Activated CD8-positive, alpha-beta memory T cell treated with anti-CD3 and anti-CD28 coated beads, Interleukin-2, amount 10 ng/mL, durations not matched to agents 7 days and 5 days (primary cell): ENCODE results near the gene MAP2K4. TPM values are rescaled to one million over a fixed set of nuclear protein-coding genes. Genes with fewer than 3 reads are reported as not detected.

ENCODE experiments used
- ATAC-seq: fragments of 150-1000 bp; cut with Tn5 transposase; one replicate; pipeline ENCODE4 v1.10.0; 2021; ENCODE audit warnings: moderate library complexity
- CTCF ChIA-PET: fragments of 350-600 bp; sonication (Branson Sonifier 250); formaldehyde crosslinking; loops from one replicate; lab custom pipeline; 2021; ENCODE audit warnings: antibody characterized with exemption; lab: Charles Lee
- DNase-seq: peaks from one replicate; pipeline ENCODE4 v3.0.0-alpha.2; 2020
- H3K27ac Mint-ChIP-seq: one replicate; pipeline ENCODE4 v1.8.0; 2021; ENCODE audit warnings: mild to moderate bottlenecking, mixed read lengths
- H3K27me3 Mint-ChIP-seq: one replicate; pipeline ENCODE4 v1.8.0; 2021; ENCODE audit warnings: mixed read lengths
- H3K36me3 Mint-ChIP-seq: one replicate; pipeline ENCODE4 v1.8.0; 2021; ENCODE audit warnings: mild to moderate bottlenecking, mixed read lengths
- H3K4me1 Mint-ChIP-seq: one replicate; pipeline ENCODE4 v1.8.0; 2021; ENCODE audit warnings: mixed read lengths
- H3K4me3 Mint-ChIP-seq: one replicate; pipeline ENCODE4 v1.8.0; 2021; ENCODE audit warnings: mild to moderate bottlenecking, moderate library complexity, mixed read lengths
- H3K9me3 Mint-ChIP-seq: one replicate; pipeline ENCODE4 v1.8.0; 2022; ENCODE audit warnings: low read depth, mixed read lengths
- total RNA-seq, 2 experiments: library from RNA; stranded (reverse); gene quantifications; one replicate each; pipeline ENCODE4 v1.2.3, GENCODE V29; 2021

Gene MAP2K4
- total RNA-seq, 2 experiments from 2014 or later = 22.1 to 29.9 TPM

GRCh38 chr17:11999696-12000095 is 21.0 kb upstream of the MAP2K4 start:
- ATAC-seq (no peak), DNase-seq (no peak)
- no peaks in the 10 kb centered on the region for H3K27me3 Mint-ChIP-seq
- peaks cover 20% of the 10 kb centered on the region for H3K4me1 Mint-ChIP-seq
- no peaks in the 10 kb centered on the region for H3K9me3 Mint-ChIP-seq
- CTCF ChIA-PET = no interaction called here
- peaks cover 1% of the 10 kb centered on the region for H3K36me3 Mint-ChIP-seq
- H3K27ac Mint-ChIP-seq = no peak overlapping the region
- H3K4me3 Mint-ChIP-seq = no peak overlapping the region

GRCh38 chr17:12007466-12007865 is 13.2 kb upstream of the MAP2K4 start:
- Mint-ChIP-seq H3K4me3 (no peak overlapping the region), H3K9me3 (no peaks in the 10 kb centered on the region), H3K27ac (no peak overlapping the region), H3K27me3 (peaks cover 12% of the 10 kb centered on the region), H3K4me1 (no peaks in the 10 kb centered on the region), H3K36me3 (no peaks in the 10 kb centered on the region)
- ATAC-seq (no peak), DNase-seq (no peak)
- CTCF ChIA-PET = interaction anchor here (1.2 kb wide), 1 partner anchor 10 kb away, joined by 4 read pairs; the partner anchor contains the start of gene ZNF18

GRCh38 chr17:12021623-12022140 is 1.0 kb downstream of the MAP2K4 start:
- DNase-seq (no peak), ATAC-seq (no peak)
- H3K27ac Mint-ChIP-seq = peak overlapping the region; percentile 74
- H3K9me3 Mint-ChIP-seq = no peaks in the 10 kb centered on the region
- peaks cover 8% of the 10 kb centered on the region for H3K27me3 Mint-ChIP-seq
- CTCF ChIA-PET = interaction anchor here (0.7 to 2.3 kb wide), 2 partner anchors 10 to 29 kb away, joined by 3 to 9 read pairs; no protein-coding TSS in a partner anchor
- H3K4me1 Mint-ChIP-seq = peaks cover 31% of the 10 kb centered on the region
- peaks cover 11% of the 10 kb centered on the region for H3K36me3 Mint-ChIP-seq
- peak overlapping the region; percentile 75 for H3K4me3 Mint-ChIP-seq

GRCh38 chr17:12022310-12022709 is 1.6 kb downstream of the MAP2K4 start:
- Mint-ChIP-seq H3K4me1 (peaks cover 33% of the 10 kb centered on the region), H3K27ac (no peak overlapping the region)
- no peak for DNase-seq

GRCh38 chr17:12024327-12024726 is 3.6 kb downstream of the MAP2K4 start:
- CTCF ChIA-PET = no interaction called here

More at GRCh38 chr17:12022310-12022709, 1.6 kb downstream of the MAP2K4 start:
- CTCF ChIA-PET = interaction anchor here (0.7 to 2.3 kb wide), 2 partner anchors 9 to 29 kb away, joined by 3 to 9 read pairs; no protein-coding TSS in a partner anchor
- H3K4me3 Mint-ChIP-seq = peak overlapping the region; percentile 21
- ATAC-seq = no peak
- H3K27me3 Mint-ChIP-seq = peaks cover 8% of the 10 kb centered on the region
- H3K9me3 Mint-ChIP-seq = no peaks in the 10 kb centered on the region
- peaks cover 16% of the 10 kb centered on the region for H3K36me3 Mint-ChIP-seq

GRCh38 chr17:12027658-12028057 is 7.0 kb downstream of the MAP2K4 start:
- Mint-ChIP-seq H3K4me3 (no peak overlapping the region), H3K9me3 (no peaks in the 10 kb centered on the region), H3K4me1 (peaks cover 20% of the 10 kb centered on the region), H3K36me3 (peaks cover 20% of the 10 kb centered on the region), H3K27me3 (no peaks in the 10 kb centered on the region), H3K27ac (no peak overlapping the region)
- ATAC-seq (no peak), DNase-seq (no peak)
- CTCF ChIA-PET = no interaction called here

More at GRCh38 chr17:12024327-12024726, 3.6 kb downstream of the MAP2K4 start:
- peaks cover 33% of the 10 kb centered on the region for H3K4me1 Mint-ChIP-seq
- no peak for DNase-seq
- H3K36me3 Mint-ChIP-seq = peaks cover 18% of the 10 kb centered on the region
- H3K27me3 Mint-ChIP-seq = peaks cover 8% of the 10 kb centered on the region
- no peaks in the 10 kb centered on the region for H3K9me3 Mint-ChIP-seq
- H3K4me3 Mint-ChIP-seq = no peak overlapping the region
- no peak for ATAC-seq
- no peak overlapping the region for H3K27ac Mint-ChIP-seq

- Mint-ChIP-seq H3K36me3 (peaks cover 19% of the 10 kb centered on the region), H3K4me1 (peaks cover 13% of the 10 kb centered on the region), H3K4me3 (no peak overlapping the region), H3K27ac (no peak overlapping the region), H3K27me3 (no peaks in the 10 kb centered on the region), H3K9me3 (no peaks in the 10 kb centered on the region)
- no peak for ATAC-seq
- CTCF ChIA-PET = no interaction called here
- DNase-seq = no peak
Measured at GRCh38 chr17:12028611-12029010, 7.9 kb downstream of the MAP2K4 start.

- H3K27me3 Mint-ChIP-seq = no peaks in the 10 kb centered on the region
- H3K4me1 Mint-ChIP-seq = peaks cover 5% of the 10 kb centered on the region
- no peak overlapping the region for H3K4me3 Mint-ChIP-seq
- ATAC-seq (no peak), DNase-seq (no peak)
- CTCF ChIA-PET = no interaction called here
- peaks cover 18% of the 10 kb centered on the region for H3K36me3 Mint-ChIP-seq
- no peaks in the 10 kb centered on the region for H3K9me3 Mint-ChIP-seq
- H3K27ac Mint-ChIP-seq = no peak overlapping the region
Measured at GRCh38 chr17:12034538-12034937, 13.9 kb downstream of the MAP2K4 start.

- CTCF ChIA-PET = no interaction called here
Measured at GRCh38 chr17:12035673-12036072, 15.0 kb downstream of the MAP2K4 start.

GRCh38 chr17:12037970-12038369 is 17.3 kb downstream of the MAP2K4 start:
- no peak for ATAC-seq
- no peaks in the 10 kb centered on the region for H3K9me3 Mint-ChIP-seq
- H3K4me1 Mint-ChIP-seq = peaks cover 10% of the 10 kb centered on the region
- no peaks in the 10 kb centered on the region for H3K27me3 Mint-ChIP-seq
- no peak overlapping the region for H3K4me3 Mint-ChIP-seq
- peaks cover 21% of the 10 kb centered on the region for H3K36me3 Mint-ChIP-seq
- CTCF ChIA-PET = no interaction called here
- H3K27ac Mint-ChIP-seq = no peak overlapping the region
- DNase-seq = no peak

More at GRCh38 chr17:12035673-12036072, 15.0 kb downstream of the MAP2K4 start:
- H3K27me3 Mint-ChIP-seq = no peaks in the 10 kb centered on the region
- no peak overlapping the region for H3K4me3 Mint-ChIP-seq
- no peaks in the 10 kb centered on the region for H3K9me3 Mint-ChIP-seq
- H3K27ac Mint-ChIP-seq = no peak overlapping the region
- H3K4me1 Mint-ChIP-seq = peaks cover 5% of the 10 kb centered on the region
- ATAC-seq = no peak
- H3K36me3 Mint-ChIP-seq = peaks cover 17% of the 10 kb centered on the region
- no peak for DNase-seq

- Mint-ChIP-seq H3K27me3 (no peaks in the 10 kb centered on the region), H3K9me3 (no peaks in the 10 kb centered on the region), H3K36me3 (peaks cover 16% of the 10 kb centered on the region), H3K4me3 (no peak overlapping the region), H3K4me1 (peaks cover 13% of the 10 kb centered on the region), H3K27ac (no peak overlapping the region)
- no peak for ATAC-seq
- CTCF ChIA-PET = interaction anchor here (1.1 kb wide), 1 partner anchor 11 kb away, joined by 3 read pairs; no protein-coding TSS in a partner anchor
- DNase-seq = no peak
Measured at GRCh38 chr17:12040478-12040877, 19.8 kb downstream of the MAP2K4 start.

- Mint-ChIP-seq H3K27me3 (no peaks in the 10 kb centered on the region), H3K9me3 (no peaks in the 10 kb centered on the region), H3K27ac (no peak overlapping the region), H3K4me3 (no peak overlapping the region), H3K4me1 (peaks cover 15% of the 10 kb centered on the region), H3K36me3 (peaks cover 14% of the 10 kb centered on the region)
- CTCF ChIA-PET = no interaction called here
- DNase-seq (no peak), ATAC-seq (no peak)
Measured at GRCh38 chr17:12041312-12041711, 20.6 kb downstream of the MAP2K4 start.

- H3K27me3 Mint-ChIP-seq = no peaks in the 10 kb centered on the region
- peaks cover 24% of the 10 kb centered on the region for H3K4me1 Mint-ChIP-seq
- no peak overlapping the region for H3K4me3 Mint-ChIP-seq
- no peaks in the 10 kb centered on the region for H3K9me3 Mint-ChIP-seq
- ATAC-seq = no peak
- peaks cover 9% of the 10 kb centered on the region for H3K36me3 Mint-ChIP-seq
- no peak overlapping the region for H3K27ac Mint-ChIP-seq
- CTCF ChIA-PET = no interaction called here
- DNase-seq = no peak
Measured at GRCh38 chr17:12043702-12044101, 23.0 kb downstream of the MAP2K4 start.

- no peaks in the 10 kb centered on the region for H3K9me3 Mint-ChIP-seq
- peaks cover 9% of the 10 kb centered on the region for H3K36me3 Mint-ChIP-seq
- ATAC-seq = no peak
- H3K4me1 Mint-ChIP-seq = peaks cover 24% of the 10 kb centered on the region
- DNase-seq = no peak
- H3K27ac Mint-ChIP-seq = no peak overlapping the region
- H3K4me3 Mint-ChIP-seq = no peak overlapping the region
- CTCF ChIA-PET = interaction anchor here (1.3 kb wide), 1 partner anchor 26 kb away, joined by 4 read pairs; the partner anchor contains the start of gene MAP2K4
- no peaks in the 10 kb centered on the region for H3K27me3 Mint-ChIP-seq
Measured at GRCh38 chr17:12046786-12047185, 26.1 kb downstream of the MAP2K4 start.
